Spinal cord (tissue), 10 donors: ENCODE measurements around the gene TSEN2. TPM values are rescaled to one million over a fixed set of nuclear protein-coding genes. Genes with fewer than 3 reads are reported as not detected.

ENCODE experiments used
- DNase-seq, 6 donors: peaks; one replicate each; pipeline versions ENCODE4 v3.0.0 to v3.0.0-alpha.2; 2013 to 2015; ENCODE audit warnings: low spot score in 6 of 6, low read depth in 4 of 6
- H3K27ac ChIP-seq: one replicate; pipeline ENCODE4 v1.5.1; 2013; ENCODE audit warnings: low read depth, low read length, control low read depth
- H3K27me3 ChIP-seq: one replicate; pipeline ENCODE4 v1.6.1; 2013; ENCODE audit warnings: low read length; ENCODE audit not compliant: control insufficient read depth, insufficient read depth
- H3K36me3 ChIP-seq: one replicate; pipeline ENCODE4 v1.6.1; 2013; ENCODE audit warnings: low read length; ENCODE audit not compliant: control insufficient read depth, insufficient read depth
- H3K4me1 ChIP-seq: one replicate; pipeline ENCODE4 v1.6.1; 2013; ENCODE audit warnings: low read length; ENCODE audit not compliant: control insufficient read depth, insufficient read depth
- H3K4me3 ChIP-seq: one replicate; pipeline ENCODE4 v1.5.1; 2013; ENCODE audit warnings: low read depth, low read length, control low read depth
- H3K9me3 ChIP-seq: one replicate; pipeline ENCODE4 v1.6.1; 2013; ENCODE audit warnings: low read length; ENCODE audit not compliant: control insufficient read depth, insufficient read depth
- WGBS: methylation state at CpG from one replicate; pipeline ENCODE4 v1.1.5; 2013; ENCODE audit warnings: missing lambda C conversion rate; ENCODE audit not compliant: insufficient coverage; 5-methylcytosine and 5-hydroxymethylcytosine counted together
- polyA plus RNA-seq, 2 donors: library from polyadenylated mRNA; unstranded; fragments of 120-200 nt; gene quantifications; one replicate each; pipeline ENCODE4 v1.2.1, GENCODE V29; 2013; ENCODE audit not compliant: insufficient read length in 2 of 2
- total RNA-seq, 2 donors: library from RNA; depleted of rRNA in 1 of 2; stranded (reverse); fragments of 120-200 nt in 1 of 2; fragments of >200 nt in 1 of 2; gene quantifications; one replicate each; pipeline versions ENCODE4 v1.2.3 to v1.2.4, GENCODE V29; 2013 to 2014
- donor health status: healthy.

The TSEN2 gene
- total and polyA plus RNA-seq, 4 donors = 19.7 to 27.2 (median 23.8) TPM

DNA sequence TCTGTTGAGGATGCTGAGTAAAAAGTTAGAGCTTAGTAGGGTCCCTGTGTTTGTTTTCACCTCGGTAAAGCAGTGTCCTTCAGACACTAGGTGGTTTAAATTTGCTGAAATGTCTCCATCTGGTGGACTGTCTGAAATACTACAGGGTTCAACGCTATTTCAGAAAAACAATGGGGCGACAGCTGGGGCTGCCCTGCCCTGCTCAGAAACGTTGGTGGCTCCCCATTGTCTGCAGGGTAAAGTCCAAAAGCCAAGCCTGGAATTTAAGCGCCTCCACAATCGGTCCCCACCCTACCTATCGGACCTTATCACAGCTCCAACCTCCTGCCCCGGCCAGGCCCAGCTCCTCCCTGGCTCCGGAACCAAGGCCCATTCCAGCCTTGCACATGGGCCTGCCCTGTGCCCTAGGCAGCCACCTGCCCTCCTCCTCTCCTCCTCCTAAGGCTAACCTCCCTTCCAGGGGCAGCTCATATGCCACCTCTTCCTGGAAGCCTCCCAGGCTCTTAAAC is 4.3 kb upstream of the TSEN2 start:
- DNase-seq = peak in 4 of 6 donors; percentile 43 to 88 (median 61)
- WGBS = 20% methylated on average over 8 of the region's 9 CpGs

DNA sequence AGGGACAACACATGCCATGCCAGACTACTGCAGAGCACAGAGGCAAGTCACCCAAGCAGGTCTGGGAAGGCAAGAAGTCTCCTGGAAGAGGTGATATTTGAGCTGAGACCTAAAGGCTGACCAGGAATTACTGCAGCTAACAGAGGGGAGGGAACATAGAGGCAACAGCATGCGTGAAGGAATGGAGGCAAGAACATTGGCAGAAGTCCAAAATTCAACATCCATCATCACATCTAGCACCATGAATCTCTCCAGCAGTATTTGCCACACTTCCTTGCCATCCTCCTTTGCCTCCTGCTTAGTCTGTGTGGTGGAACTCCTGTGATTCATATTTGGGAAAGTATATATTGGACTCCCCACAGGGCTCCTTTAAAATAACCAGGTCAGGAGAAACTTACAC is 870 bp upstream of the TSEN2 start:
- Histone ChIP-seq H3K4me3 (peak overlapping the region; percentile 86), H3K9me3 (no peaks in the 10 kb centered on the region), H3K36me3 (no peaks in the 10 kb centered on the region), H3K27me3 (no peaks in the 10 kb centered on the region), H3K27ac (no peak overlapping the region), H3K4me1 (peaks cover 26% of the 10 kb centered on the region)
- DNase-seq = peak in 3 of 6 donors; percentile 5 to 70 (median 48)
- WGBS = no CpG with 5 or more reads among the region's 1 CpG

More for the DNA sequence above, 4.3 kb upstream of the TSEN2 start:
- Histone ChIP-seq H3K36me3 (no peaks in the 10 kb centered on the region), H3K27me3 (no peaks in the 10 kb centered on the region), H3K4me1 (peaks cover 20% of the 10 kb centered on the region), H3K4me3 (no peak overlapping the region), H3K9me3 (no peaks in the 10 kb centered on the region), H3K27ac (no peak overlapping the region)

DNA sequence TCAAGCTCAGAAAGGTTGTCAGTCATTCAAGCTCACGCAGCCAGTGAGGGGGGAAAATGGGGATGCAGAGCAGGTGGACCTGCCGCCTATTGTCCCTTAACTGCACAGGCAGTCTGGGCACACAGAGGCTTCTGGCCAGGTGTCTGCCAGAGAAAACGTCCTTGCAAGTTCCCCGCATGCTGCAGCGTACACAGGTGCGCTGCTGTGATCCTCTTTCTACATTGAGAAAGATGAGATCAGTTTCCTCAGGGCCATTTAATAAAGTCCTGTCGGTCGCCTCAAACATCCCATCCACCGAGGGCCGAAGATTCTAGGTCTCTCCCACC is 445 bp upstream of the TSEN2 start:
- Histone ChIP-seq H3K36me3 (no peaks in the 10 kb centered on the region), H3K27ac (peak overlapping the region; percentile 65), H3K27me3 (no peaks in the 10 kb centered on the region), H3K9me3 (no peaks in the 10 kb centered on the region), H3K4me3 (peak overlapping the region; percentile 86), H3K4me1 (peaks cover 26% of the 10 kb centered on the region)
- DNase-seq = no peak
- 1% methylated on average over 10 of the region's 10 CpGs for WGBS

DNA sequence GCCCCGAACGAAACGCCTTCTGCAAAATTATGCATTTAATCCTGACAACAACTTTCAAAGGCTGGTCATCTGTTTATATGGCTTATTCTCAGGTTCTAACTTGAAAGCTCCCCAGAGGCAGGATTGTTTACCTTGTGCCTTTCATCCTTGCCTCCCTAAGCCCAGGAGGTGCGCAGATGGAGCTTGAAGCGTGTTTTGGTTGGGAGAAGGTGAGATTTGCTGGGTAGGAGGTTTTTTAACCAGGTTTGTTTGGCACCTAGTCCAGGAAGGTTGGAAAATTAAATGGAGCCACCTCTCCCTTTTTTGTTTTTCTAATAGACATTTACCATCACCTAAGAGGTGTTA is 675 bp downstream of the TSEN2 start:
- peak overlapping the region; percentile 50 for H3K27ac ChIP-seq
- DNase-seq = no peak
- no peaks in the 10 kb centered on the region for H3K36me3 ChIP-seq
- H3K9me3 ChIP-seq = no peaks in the 10 kb centered on the region
- peaks cover 25% of the 10 kb centered on the region for H3K4me1 ChIP-seq
- no peaks in the 10 kb centered on the region for H3K27me3 ChIP-seq
- no CpG with 5 or more reads among the region's 5 CpGs for WGBS
- H3K4me3 ChIP-seq = peak overlapping the region; percentile 86

DNA sequence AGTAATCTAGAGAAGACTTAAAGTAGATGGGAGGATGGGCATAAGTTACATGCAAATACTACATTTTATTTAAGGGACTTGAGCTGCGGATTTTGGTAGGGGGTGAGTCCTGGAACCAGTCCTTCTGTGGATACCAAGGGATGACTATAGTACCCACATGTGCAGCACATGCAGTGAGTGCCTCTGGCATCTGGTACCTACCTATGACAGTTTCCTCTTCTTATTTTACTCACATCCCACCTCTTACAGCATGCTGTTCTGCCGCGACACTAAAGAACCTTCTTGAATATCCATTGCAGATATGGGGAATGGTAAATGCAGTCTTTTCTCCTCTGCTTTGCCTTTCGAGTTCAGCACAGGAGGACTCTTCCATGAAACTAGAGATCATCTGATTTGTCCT is 1.7 kb downstream of the TSEN2 start:
- Histone ChIP-seq H3K9me3 (no peaks in the 10 kb centered on the region), H3K36me3 (peaks cover 5% of the 10 kb centered on the region), H3K4me1 (peaks cover 21% of the 10 kb centered on the region), H3K27ac (no peak overlapping the region), H3K27me3 (no peaks in the 10 kb centered on the region), H3K4me3 (no peak overlapping the region)
- WGBS = no CpG with 5 or more reads among the region's 4 CpGs
- DNase-seq = no peak

DNA sequence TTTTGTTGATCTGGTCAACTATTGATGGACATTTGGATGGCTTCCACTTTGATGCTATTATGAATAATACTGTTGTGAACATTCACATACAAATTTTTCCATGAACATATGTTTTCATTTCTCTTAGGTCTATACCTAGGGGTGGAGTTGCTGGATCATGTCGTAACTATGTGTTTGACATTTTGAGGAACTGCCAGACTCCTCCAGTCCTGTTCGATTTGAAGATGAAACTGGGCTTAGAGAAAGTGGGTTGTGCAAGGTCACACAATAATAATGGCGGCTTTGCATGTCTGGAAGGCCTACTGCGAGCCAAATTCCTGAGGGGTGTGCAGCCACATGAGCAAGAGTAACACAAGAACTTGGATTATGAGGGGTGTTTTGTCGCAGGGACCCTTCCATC is 2.6 kb downstream of the TSEN2 start:
- peaks cover 6% of the 10 kb centered on the region for H3K36me3 ChIP-seq
- H3K4me3 ChIP-seq = no peak overlapping the region
- no peaks in the 10 kb centered on the region for H3K9me3 ChIP-seq
- DNase-seq = no peak
- H3K27ac ChIP-seq = no peak overlapping the region
- H3K27me3 ChIP-seq = no peaks in the 10 kb centered on the region
- WGBS = 94% methylated on average over 4 of the region's 5 CpGs
- peaks cover 21% of the 10 kb centered on the region for H3K4me1 ChIP-seq

DNA sequence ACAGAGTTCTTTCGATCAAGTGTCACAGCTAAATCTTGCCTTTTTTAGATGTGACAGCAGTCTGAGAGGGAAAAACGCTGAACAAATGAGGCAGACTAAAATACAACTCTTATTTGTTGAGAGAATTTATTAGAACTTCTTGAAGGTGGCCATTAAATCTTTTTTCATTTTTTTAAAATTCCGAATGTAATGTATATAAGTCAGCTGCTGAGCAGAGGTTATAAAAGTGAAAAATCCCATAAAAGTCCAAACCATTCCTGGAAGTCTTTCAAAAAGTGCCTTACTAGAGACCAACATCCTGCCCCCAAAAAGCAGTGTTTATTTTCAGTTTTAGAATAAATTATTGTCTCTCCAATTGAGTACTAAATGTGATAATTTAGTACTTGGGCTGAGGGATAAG is 3.1 kb downstream of the TSEN2 start:
- no peak for DNase-seq
- Histone ChIP-seq H3K4me1 (peaks cover 21% of the 10 kb centered on the region), H3K36me3 (peaks cover 6% of the 10 kb centered on the region), H3K27me3 (no peaks in the 10 kb centered on the region), H3K9me3 (no peaks in the 10 kb centered on the region), H3K27ac (no peak overlapping the region), H3K4me3 (no peak overlapping the region)
- WGBS = 100% methylated on average over 1 of the region's 3 CpGs

DNA sequence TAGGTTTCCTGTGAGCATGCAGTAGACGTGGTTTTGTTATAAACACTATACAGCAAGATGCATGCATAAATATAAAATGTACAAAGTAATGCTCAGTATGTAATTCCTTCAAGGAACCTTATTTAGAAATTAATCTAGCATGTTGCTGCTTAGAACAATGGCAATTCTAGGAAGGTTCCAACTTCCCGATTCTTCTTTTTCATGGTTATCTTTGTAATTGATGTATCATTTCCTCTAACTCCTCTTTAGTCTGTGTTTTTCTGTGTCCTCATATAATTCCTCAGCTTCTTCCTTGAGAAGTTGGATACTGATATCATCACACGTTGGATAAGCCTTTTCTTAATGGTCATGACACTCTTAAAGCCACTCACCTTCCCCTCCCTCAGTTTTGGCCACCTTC is 3.5 kb downstream of the TSEN2 start:
- no peaks in the 10 kb centered on the region for H3K27me3 ChIP-seq
- no peak overlapping the region for H3K27ac ChIP-seq
- no peak overlapping the region for H3K4me3 ChIP-seq
- H3K4me1 ChIP-seq = peaks cover 21% of the 10 kb centered on the region
- WGBS = no CpG with 5 or more reads among the region's 3 CpGs
- H3K9me3 ChIP-seq = no peaks in the 10 kb centered on the region
- H3K36me3 ChIP-seq = peaks cover 6% of the 10 kb centered on the region
- no peak for DNase-seq

DNA sequence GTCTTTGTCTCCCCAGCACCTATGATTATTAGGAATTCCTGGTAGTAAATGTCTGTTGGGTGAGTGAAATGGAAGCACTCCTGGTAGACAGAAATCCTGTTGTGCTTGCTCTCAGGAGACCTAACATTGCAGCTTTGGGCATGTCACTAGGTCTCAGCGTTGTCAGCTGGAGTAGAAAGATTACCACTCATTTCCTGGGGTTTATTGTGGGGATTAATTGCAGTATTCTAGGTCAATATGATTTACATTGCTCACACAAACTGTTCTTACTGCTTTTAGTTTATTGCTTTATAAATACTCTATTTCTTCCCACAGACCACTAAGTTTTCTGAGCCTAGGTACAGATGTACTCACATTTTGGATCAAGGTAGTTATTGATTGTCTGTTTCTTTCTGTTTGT is 5.1 kb downstream of the TSEN2 start:
- DNase-seq = no peak
- Histone ChIP-seq H3K27me3 (no peaks in the 10 kb centered on the region), H3K27ac (no peak overlapping the region), H3K4me3 (no peak overlapping the region), H3K36me3 (peaks cover 7% of the 10 kb centered on the region), H3K4me1 (peaks cover 10% of the 10 kb centered on the region), H3K9me3 (no peaks in the 10 kb centered on the region)
- WGBS = 100% methylated on average over 1 of the region's 1 CpG

DNA sequence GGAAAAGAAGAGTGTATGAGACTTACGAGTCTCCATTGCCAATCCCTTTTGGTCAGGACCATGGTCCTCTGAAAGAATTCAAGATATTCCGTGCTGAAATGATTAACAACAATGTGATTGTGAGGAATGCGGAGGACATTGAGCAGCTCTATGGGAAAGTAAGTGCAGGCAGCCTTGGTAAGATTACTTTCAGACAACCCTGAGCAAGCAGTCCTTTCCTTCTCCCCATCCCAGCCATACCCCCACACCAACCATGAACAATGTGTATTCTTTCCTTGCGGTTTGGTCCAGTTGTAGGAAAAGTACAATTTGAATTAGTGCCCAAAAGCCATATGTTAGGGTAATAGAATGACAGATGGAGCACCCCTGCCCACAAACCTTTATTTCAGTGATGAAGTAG is 5.6 kb downstream of the TSEN2 start:
- H3K9me3 ChIP-seq = no peaks in the 10 kb centered on the region
- 100% methylated on average over 1 of the region's 4 CpGs for WGBS
- DNase-seq = no peak
- no peaks in the 10 kb centered on the region for H3K27me3 ChIP-seq
- no peak overlapping the region for H3K4me3 ChIP-seq
- peaks cover 12% of the 10 kb centered on the region for H3K36me3 ChIP-seq
- H3K4me1 ChIP-seq = peaks cover 7% of the 10 kb centered on the region
- no peak overlapping the region for H3K27ac ChIP-seq
